Measurements from ENCODE around the gene IGDCC3. TPM values are rescaled to one million over a fixed set of nuclear protein-coding genes. Genes with fewer than 3 reads are reported as not detected.

IGDCC3 gene
- total and polyA plus RNA-seq, 2 donors (not counting 3 experiments of a cell fraction or from before 2014, with no cell fraction given): 0.03 TPM; not detected in 1

DNA sequence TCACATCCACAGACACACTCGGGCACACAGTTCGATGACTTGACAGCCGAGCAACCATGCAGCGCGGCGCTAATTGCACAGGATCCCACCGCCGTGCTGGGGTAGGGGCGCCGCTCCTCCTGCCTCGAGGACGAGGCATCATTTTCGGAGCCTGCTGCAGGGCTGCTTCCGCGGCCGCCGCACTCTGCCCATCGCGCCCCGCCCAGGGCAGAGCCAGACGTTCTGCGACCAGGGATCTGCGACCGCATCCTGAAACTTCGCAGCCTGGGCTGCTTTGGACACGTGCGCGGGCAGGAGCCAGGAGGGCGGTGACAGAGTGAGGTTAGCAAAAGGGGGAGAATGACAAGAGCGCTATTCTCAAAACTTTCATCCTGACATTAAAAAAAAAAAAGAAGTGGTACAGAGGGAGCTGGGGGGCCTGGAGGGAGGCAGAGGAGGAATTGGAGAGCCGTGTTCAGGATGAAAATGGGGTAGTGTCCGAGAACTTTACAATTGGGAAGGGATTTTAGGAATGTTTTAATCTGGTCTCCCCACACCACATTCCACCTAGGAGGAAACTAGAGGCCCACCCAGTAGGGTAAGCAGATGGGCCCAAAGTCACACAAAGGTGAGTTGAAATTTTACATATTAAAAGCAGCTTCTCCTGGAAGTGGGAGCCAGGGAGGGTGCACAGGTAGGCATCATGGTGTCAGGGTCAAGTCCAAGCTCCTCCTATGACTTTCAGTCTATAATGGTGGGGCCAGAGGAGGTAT lies 15.9 kb downstream of the IGDCC3 start:
- no peaks in the 10 kb centered on the region for H3K36me3 ChIP-seq (ENCODE audit: control insufficient read depth in 2 of 2, extremely low read depth in 1 of 2, insufficient read depth in 2 of 2, low read length in 2 of 2)
- H3K27me3 ChIP-seq (ENCODE audit: control insufficient read depth in 2 of 2, insufficient read depth in 2 of 2, low read length in 2 of 2): peaks cover 6 to 17% of the 10 kb centered on the region in 2 experiments
- ChIA-PET POLR2A (no interaction called here), CTCF (interaction anchor here (0.6 to 1.8 kb wide), 3 partner anchors 21 to 43 kb away, joined by 3 to 8 read pairs (median 4); no protein-coding TSS in a partner anchor)
- no peaks in the 10 kb centered on the region for H3K9me1 ChIP-seq (replicated peaks; ENCODE audit: control insufficient read depth, extremely low read depth, insufficient read depth, low read length)
- H3K4me2 ChIP-seq (ENCODE audit: insufficient read depth, low read length): no peak overlapping the region
- intact Hi-C loops (cut with micrococcal nuclease): no loop called here
- no peak overlapping the region for H2AFZ ChIP-seq (ENCODE audit: low read depth, low read length)
- TF ChIP-seq, protein P1, sequence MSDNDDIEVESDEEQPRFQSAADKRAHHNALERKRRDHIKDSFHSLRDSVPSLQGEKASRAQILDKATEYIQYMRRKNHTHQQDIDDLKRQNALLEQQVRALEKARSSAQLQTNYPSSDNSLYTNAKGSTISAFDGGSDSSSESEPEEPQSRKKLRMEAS (IDR thresholded peaks at IDR 0.05; ENCODE audit: insufficient read depth, insufficient read length): no peak
- TF ChIP-seq FOS (IDR thresholded peaks at IDR 0.05; ENCODE audit: borderline replicate concordance, insufficient read depth, low read length): no peak
- no peak for TF ChIP-seq POLR2AphosphoS5 (IDR thresholded peaks at IDR 0.05; ENCODE audit: insufficient read depth, low read depth, low read length)
- TF ChIP-seq EZH2 (IDR thresholded peaks at IDR 0.05; ENCODE audit: borderline replicate concordance, low read depth, low read length, severe bottlenecking): no peak
- TF ChIP-seq JUN (IDR thresholded peaks at IDR 0.05; ENCODE audit: borderline replicate concordance, insufficient read depth, insufficient read length, low read depth): no peak
- TF ChIP-seq POLR2A (IDR thresholded peaks at IDR 0.05; ENCODE audit: low read depth, low read length): no peak
- no peak for TF ChIP-seq GATA2 (IDR thresholded peaks at IDR 0.05; ENCODE audit: insufficient read depth, insufficient read length, low read depth, low read length)
- TF ChIP-seq, protein P2, sequence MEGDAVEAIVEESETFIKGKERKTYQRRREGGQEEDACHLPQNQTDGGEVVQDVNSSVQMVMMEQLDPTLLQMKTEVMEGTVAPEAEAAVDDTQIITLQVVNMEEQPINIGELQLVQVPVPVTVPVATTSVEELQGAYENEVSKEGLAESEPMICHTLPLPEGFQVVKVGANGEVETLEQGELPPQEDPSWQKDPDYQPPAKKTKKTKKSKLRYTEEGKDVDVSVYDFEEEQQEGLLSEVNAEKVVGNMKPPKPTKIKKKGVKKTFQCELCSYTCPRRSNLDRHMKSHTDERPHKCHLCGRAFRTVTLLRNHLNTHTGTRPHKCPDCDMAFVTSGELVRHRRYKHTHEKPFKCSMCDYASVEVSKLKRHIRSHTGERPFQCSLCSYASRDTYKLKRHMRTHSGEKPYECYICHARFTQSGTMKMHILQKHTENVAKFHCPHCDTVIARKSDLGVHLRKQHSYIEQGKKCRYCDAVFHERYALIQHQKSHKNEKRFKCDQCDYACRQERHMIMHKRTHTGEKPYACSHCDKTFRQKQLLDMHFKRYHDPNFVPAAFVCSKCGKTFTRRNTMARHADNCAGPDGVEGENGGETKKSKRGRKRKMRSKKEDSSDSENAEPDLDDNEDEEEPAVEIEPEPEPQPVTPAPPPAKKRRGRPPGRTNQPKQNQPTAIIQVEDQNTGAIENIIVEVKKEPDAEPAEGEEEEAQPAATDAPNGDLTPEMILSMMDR (IDR thresholded peaks at IDR 0.05; ENCODE audit: extremely low read depth in 1 of 2, insufficient read depth in 1 of 2, low read depth in 1 of 2, low read length in 2 of 2): no peak
- TF ChIP-seq MYC (IDR thresholded peaks at IDR 0.05; ENCODE audit: low read depth, low read length): no peak
- BruUV-seq (replicated peaks): no TSS peak
- FAIRE-seq (no peak), DNase-seq (ENCODE audit: low read depth, low spot score) (no peak)
- no peaks in the 10 kb centered on the region for H3K79me2 ChIP-seq (ENCODE audit: control insufficient read depth, insufficient read depth, low read length)
- no peak overlapping the region for H3K9ac ChIP-seq (replicated peaks; ENCODE audit: extremely low read depth, insufficient read depth, low read length)
- no peaks in the 10 kb centered on the region for H4K20me1 ChIP-seq (replicated peaks; ENCODE audit: control insufficient read depth, extremely low read depth, insufficient read depth, low read length)
- dilution Hi-C loops (cut with MboI; ENCODE audit: extremely low pct_ligation_motif_present, low sequenced_read_pairs): no loop called here
- no peaks in the 10 kb centered on the region for H3K4me1 ChIP-seq (ENCODE audit: control insufficient read depth, extremely low read depth, insufficient read depth, low read length)
- H3K4me3 ChIP-seq (replicated peaks in 1 of 3; ENCODE audit: insufficient read depth in 1 of 3, low read depth in 1 of 3, low read length in 3 of 3): no peak overlapping the region
- H3K27ac ChIP-seq (ENCODE audit: insufficient read depth, low read depth, low read length): no peak overlapping the region
- no peaks in the 10 kb centered on the region for H3K9me3 ChIP-seq (replicated peaks; ENCODE audit: control insufficient read depth, insufficient read depth, low read length)
